ENCODE results near the gene OR4M1.
A peak's percentile ranks its signal among the peaks of the same experiment; 100 is the strongest.
"Not testable (repeated sequence)": the region's sequence is repeated elsewhere in the genome, so short reads cannot be mapped to it uniquely, and the experiment has no call there.

The OR4M1 gene

GRCh38 chr14:19773204-19773603 is at the start of gene OR4M1:
Gene OR4M1 (plus strand): TSS chr14:19773504. CDS start chr14:19780323, 6,819 bp downstream.
- DNase-seq (ENCODE audit: extremely low read depth, low read depth); H3K4me3 ChIP-seq (replicated peaks; ENCODE audit: low read depth, low read length): not testable (repeated sequence)

- H3K4me3 ChIP-seq (replicated peaks; ENCODE audit: low read depth, low read length): no peak overlapping the region
- DNase-seq (ENCODE audit: extremely low read depth, low read depth): no peak
- peak; percentile 5 for TF ChIP-seq CTCF (IDR thresholded peaks at IDR 0.05; ENCODE audit: low read depth, low read length, missing control alignments)
These were observed 43.9 kb upstream of the OR4M1 start for GRCh38 chr14:19729359-19729758.

- DNase-seq (ENCODE audit: extremely low read depth, low read depth): no peak
- no peak overlapping the region for H3K4me3 ChIP-seq (replicated peaks; ENCODE audit: low read depth, low read length)
- TF ChIP-seq CTCF (IDR thresholded peaks at IDR 0.05; ENCODE audit: low read depth, low read length, missing control alignments): no peak
These were observed 43.5 kb upstream of the OR4M1 start for GRCh38 chr14:19729763-19730162.

GRCh38 chr14:19733893-19734292 is 39.4 kb upstream of the OR4M1 start:
- DNase-seq (ENCODE audit: extremely low read depth, low read depth); H3K4me3 ChIP-seq (replicated peaks; ENCODE audit: low read depth, low read length): not testable (repeated sequence)

- no peak within 1 kb of the TSS for H3K4me3 ChIP-seq (replicated peaks; ENCODE audit: low read depth, low read length)
- TF ChIP-seq CTCF (IDR thresholded peaks at IDR 0.05; ENCODE audit: low read depth, low read length, missing control alignments): no peak
These were observed 30.0 kb upstream of the OR4M1 start, which contains the start of gene OR4Q3 for GRCh38 chr14:19743256-19743655. Gene OR4Q3 (plus strand): TSS chr14:19743571.

GRCh38 chr14:19752316-19752715 is 21.0 kb upstream of the OR4M1 start:
- not testable (repeated sequence) for H3K4me3 ChIP-seq (replicated peaks; ENCODE audit: low read depth, low read length); DNase-seq (ENCODE audit: extremely low read depth, low read depth)

More at GRCh38 chr14:19743256-19743655, 30.0 kb upstream of the OR4M1 start, which contains the start of gene OR4Q3:
- no peak for DNase-seq (ENCODE audit: extremely low read depth, low read depth)

GRCh38 chr14:19754172-19754571 is 19.1 kb upstream of the OR4M1 start:
- no peak for DNase-seq (ENCODE audit: extremely low read depth, low read depth)
- no peak overlapping the region for H3K4me3 ChIP-seq (replicated peaks; ENCODE audit: low read depth, low read length)
- TF ChIP-seq CTCF (IDR thresholded peaks at IDR 0.05; ENCODE audit: low read depth, low read length, missing control alignments): no peak

- DNase-seq (ENCODE audit: extremely low read depth, low read depth); H3K4me3 ChIP-seq (replicated peaks; ENCODE audit: low read depth, low read length): not testable (repeated sequence)
These were observed 1.8 kb upstream of the OR4M1 start for GRCh38 chr14:19771491-19771890.

GRCh38 chr14:19771895-19772430 is 1.3 kb upstream of the OR4M1 start:
- no peak for DNase-seq (ENCODE audit: extremely low read depth, low read depth)
- H3K4me3 ChIP-seq (replicated peaks; ENCODE audit: low read depth, low read length): no peak overlapping the region
- no peak for TF ChIP-seq CTCF (IDR thresholded peaks at IDR 0.05; ENCODE audit: low read depth, low read length, missing control alignments)

GRCh38 chr14:19772454-19772853 is 850 bp upstream of the OR4M1 start:
- not testable (repeated sequence) for DNase-seq (ENCODE audit: extremely low read depth, low read depth)

More at GRCh38 chr14:19772454-19772853, 850 bp upstream of the OR4M1 start:
- not testable (repeated sequence) for H3K4me3 ChIP-seq (replicated peaks; ENCODE audit: low read depth, low read length)

Measured in HFF-Myc (cell line).